BLaER1 treated with 17β-estradiol and CSF1 and Interleukin-3, amounts not matched to agents 10 nM and 100 nM (cell line): Measurements from ENCODE around the gene CCDC77.
A peak's percentile ranks its signal among the peaks of the same experiment; 100 is the strongest.

Source experiments
- H3K27ac ChIP-seq, 11 experiments: shearing (Covaris generic); formaldehyde crosslinking; 2 replicates each; pipeline ENCODE4 v1.8.1; 2022
- H3K27me3 ChIP-seq, 11 experiments: shearing (Covaris generic); formaldehyde crosslinking; 2 replicates each; pipeline ENCODE4 v1.8.1; 2022
- H3K36me3 ChIP-seq, 11 experiments: shearing (Covaris generic); formaldehyde crosslinking; 2 replicates each; pipeline ENCODE4 v1.8.1; 2022
- H3K4me1 ChIP-seq, 10 experiments: shearing (Covaris generic); formaldehyde crosslinking; 2 replicates each; pipeline ENCODE4 v1.8.1; 2022
- H3K4me2 ChIP-seq, 11 experiments: shearing (Covaris generic); formaldehyde crosslinking; 2 replicates each; pipeline ENCODE4 v1.8.1; 2022
- H3K4me3 ChIP-seq, 10 experiments: shearing (Covaris generic); formaldehyde crosslinking; 2 replicates each; pipeline ENCODE4 v1.8.1; 2022
- H3K9ac ChIP-seq, 11 experiments: shearing (Covaris generic); formaldehyde crosslinking; 2 replicates each; pipeline ENCODE4 v1.8.1; 2022
- H3K9me3 ChIP-seq, 11 experiments: shearing (Covaris generic); formaldehyde crosslinking; replicated peaks in 1 of 11; 2 replicates each; pipeline ENCODE4 v1.8.1; 2022
- H4K20me1 ChIP-seq, 11 experiments: shearing (Covaris generic); formaldehyde crosslinking; 2 replicates each; pipeline ENCODE4 v1.8.1; 2022
- Cebpa-rat ChIP-seq, 11 experiments: shearing (Covaris generic); IDR thresholded peaks; 2 replicates each; pipeline ENCODE4 v1.8.1; 2022

CCDC77 gene

GRCh38 chr12:442235-442884, 40.9 kb downstream of the CCDC77 start:
- no peak overlapping the region for H3K9ac ChIP-seq
- no peak for TF ChIP-seq Cebpa-rat (IDR thresholded peaks at IDR 0.05)

GRCh38 chr12:447141-447540, 45.7 kb downstream of the CCDC77 start:
- no peak for TF ChIP-seq Cebpa-rat (IDR thresholded peaks at IDR 0.05)
- Histone ChIP-seq H3K4me3 (no peak overlapping the region), H3K4me2 (peak overlapping the region in 1 of 11 experiments; percentile 32; a peak in 2 of 22 replicates), H4K20me1 (no peaks in the 10 kb centered on the region), H3K9ac (no peak overlapping the region), H3K9me3 (no peaks in the 10 kb centered on the region), H3K27ac (no peak overlapping the region), H3K4me1 (peaks cover 0 to 13% (median 0%) of the 10 kb centered on the region in 10 experiments; a peak in 4 of 20 replicates), H3K36me3 (peaks cover 0 to 8% (median under 1%) of the 10 kb centered on the region in 11 experiments; a peak in 6 of 22 replicates), H3K27me3 (no peaks in the 10 kb centered on the region)

More at GRCh38 chr12:442235-442884, 40.9 kb downstream of the CCDC77 start:
- Histone ChIP-seq H3K4me1 (peaks cover 0 to 12% (median 0%) of the 10 kb centered on the region in 10 experiments; a peak in 4 of 20 replicates), H3K9me3 (no peaks in the 10 kb centered on the region), H3K27ac (no peak overlapping the region), H3K27me3 (no peaks in the 10 kb centered on the region), H3K4me2 (no peak overlapping the region), H3K4me3 (no peak overlapping the region), H4K20me1 (no peaks in the 10 kb centered on the region), H3K36me3 (peaks cover 14 to 56% (median 46%) of the 10 kb centered on the region in 11 experiments; a peak in 21 of 22 replicates)

- TF ChIP-seq Cebpa-rat (IDR thresholded peaks at IDR 0.05), result no peak
- Histone ChIP-seq H4K20me1 (0 out of 22 replicates have a peak, but pooled peaks cover 0 to 6% (median 0%) of the 10 kb centered on the region in 11 experiments), H3K4me2 (no peak overlapping the region), H3K9me3 (no peaks in the 10 kb centered on the region), H3K4me3 (no peak overlapping the region), H3K27me3 (no peaks in the 10 kb centered on the region), H3K4me1 (peaks cover 0 to 13% (median 0%) of the 10 kb centered on the region in 10 experiments; a peak in 4 of 20 replicates), H3K9ac (no peak overlapping the region), H3K27ac (no peak overlapping the region), H3K36me3 (no peaks in the 10 kb centered on the region)
These were observed 47.8 kb downstream of the CCDC77 start for GRCh38 chr12:449203-449602.

- Histone ChIP-seq H3K27me3 (no peaks in the 10 kb centered on the region; a peak in 1 of 22 replicates), H4K20me1 (0 out of 22 replicates have a peak, but pooled peaks cover 0 to 9% (median 0%) of the 10 kb centered on the region in 11 experiments), H3K9ac (no peak overlapping the region), H3K4me3 (no peak overlapping the region), H3K4me1 (peaks cover 0 to 13% (median 0%) of the 10 kb centered on the region in 10 experiments; a peak in 4 of 20 replicates), H3K36me3 (no peaks in the 10 kb centered on the region), H3K9me3 (no peaks in the 10 kb centered on the region), H3K27ac (no peak overlapping the region), H3K4me2 (no peak overlapping the region)
- no peak for TF ChIP-seq Cebpa-rat (IDR thresholded peaks at IDR 0.05)
These were observed 49.0 kb downstream of the CCDC77 start for GRCh38 chr12:450438-450837.

- H3K36me3 ChIP-seq, result no peaks in the 10 kb centered on the region
- H4K20me1 ChIP-seq, result 0 out of 22 replicates have a peak, but pooled peaks cover 0 to 9% (median 0%) of the 10 kb centered on the region in 11 experiments
- TF ChIP-seq Cebpa-rat (IDR thresholded peaks at IDR 0.05), result no peak
- no peak overlapping the region for H3K27ac ChIP-seq
- no peak overlapping the region for H3K4me3 ChIP-seq
- H3K27me3 ChIP-seq, result peaks cover 5 to 14% (median 8%) of the 10 kb centered on the region in 11 experiments; a peak in 19 of 22 replicates
- H3K9ac ChIP-seq, result no peak overlapping the region
- no peaks in the 10 kb centered on the region for H3K9me3 ChIP-seq
- H3K4me2 ChIP-seq, result no peak overlapping the region
- no peaks in the 10 kb centered on the region for H3K4me1 ChIP-seq
These were observed 51.3 kb downstream of the CCDC77 start for GRCh38 chr12:452667-453210.

- peaks cover 26 to 35% (median 29%) of the 10 kb centered on the region in 11 experiments for H3K27me3 ChIP-seq
- peaks cover 0 to 5% (median 4%) of the 10 kb centered on the region in 10 experiments; a peak in 10 of 20 replicates for H3K4me1 ChIP-seq
- H3K4me2 ChIP-seq, result no peak overlapping the region
- TF ChIP-seq Cebpa-rat (IDR thresholded peaks at IDR 0.05), result no peak
- no peaks in the 10 kb centered on the region for H3K9me3 ChIP-seq
- H4K20me1 ChIP-seq, result 0 out of 22 replicates have a peak, but pooled peaks cover 0 to 9% (median 0%) of the 10 kb centered on the region in 11 experiments
- H3K4me3 ChIP-seq, result no peak overlapping the region
- no peak overlapping the region for H3K27ac ChIP-seq
- no peak overlapping the region for H3K9ac ChIP-seq
- no peaks in the 10 kb centered on the region for H3K36me3 ChIP-seq
These were observed 53.4 kb downstream of the CCDC77 start for GRCh38 chr12:454833-455232.

GRCh38 chr12:455821-456220, 54.4 kb downstream of the CCDC77 start:
- Histone ChIP-seq H3K27ac (no peak overlapping the region), H3K9ac (no peak overlapping the region), H3K36me3 (no peaks in the 10 kb centered on the region), H3K4me3 (no peak overlapping the region), H3K27me3 (peaks cover 36 to 45% (median 39%) of the 10 kb centered on the region in 11 experiments), H4K20me1 (peaks cover 0 to 17% (median 3%) of the 10 kb centered on the region in 11 experiments; a peak in 10 of 22 replicates), H3K4me1 (peaks cover 0 to 13% (median 11%) of the 10 kb centered on the region in 10 experiments; a peak in 16 of 20 replicates), H3K4me2 (no peak overlapping the region), H3K9me3 (no peaks in the 10 kb centered on the region)
- no peak for TF ChIP-seq Cebpa-rat (IDR thresholded peaks at IDR 0.05)

- Histone ChIP-seq H3K9me3 (no peaks in the 10 kb centered on the region), H3K27me3 (peaks cover 54 to 63% (median 58%) of the 10 kb centered on the region in 11 experiments), H4K20me1 (peaks cover 0 to 25% (median 12%) of the 10 kb centered on the region in 11 experiments; a peak in 11 of 22 replicates), H3K27ac (no peak overlapping the region), H3K9ac (no peak overlapping the region), H3K4me1 (peaks cover 0 to 15% (median 12%) of the 10 kb centered on the region in 10 experiments; a peak in 16 of 20 replicates), H3K4me3 (no peak overlapping the region), H3K36me3 (no peaks in the 10 kb centered on the region), H3K4me2 (no peak overlapping the region)
- no peak for TF ChIP-seq Cebpa-rat (IDR thresholded peaks at IDR 0.05)
These were observed 56.2 kb downstream of the CCDC77 start for GRCh38 chr12:457676-458075.

GRCh38 chr12:459050-459429, 57.6 kb downstream of the CCDC77 start:
- peaks cover 59 to 77% (median 70%) of the 10 kb centered on the region in 11 experiments for H3K27me3 ChIP-seq
- no peak overlapping the region for H3K27ac ChIP-seq
- peak overlapping the region; percentile 90 to 96 (median 95); a peak in 21 of 22 replicates for H3K4me2 ChIP-seq
- TF ChIP-seq Cebpa-rat (IDR thresholded peaks at IDR 0.05), result no peak
- H3K9me3 ChIP-seq, result no peaks in the 10 kb centered on the region
- no peaks in the 10 kb centered on the region for H3K36me3 ChIP-seq
- no peak overlapping the region for H3K9ac ChIP-seq
- H3K4me1 ChIP-seq, result peaks cover 0 to 15% (median 12%) of the 10 kb centered on the region in 10 experiments; a peak in 16 of 20 replicates
- H4K20me1 ChIP-seq, result peaks cover 0 to 22% (median 12%) of the 10 kb centered on the region in 11 experiments; a peak in 11 of 22 replicates
- H3K4me3 ChIP-seq, result peak overlapping the region in 6 of 10 experiments; percentile 60 to 76 (median 68); a peak in 9 of 20 replicates
